Tibial nerve (tissue), 4 donors: ENCODE results near the gene MYLK2. TPM values are rescaled to one million over a fixed set of nuclear protein-coding genes. Genes with fewer than 3 reads are reported as not detected.

Experiments
- DNase-seq, 2 donors: peaks; one replicate each; pipeline ENCODE4 v3.0.0-alpha.2; 2019; ENCODE audit warnings: low spot score in 2 of 2
- H3K27ac ChIP-seq, 4 donors: fragments of 200-600 bp; sonication (generic) in 3 of 4; one replicate each; pipeline ENCODE4 v1.5.1; 2017 to 2019; ENCODE audit warnings: mild to moderate bottlenecking in 1 of 4
- H3K27me3 ChIP-seq, 2 donors: fragments of 200-600 bp; sonication (generic) in 1 of 2; one replicate each; pipeline versions ENCODE4 v1.5.1 to v1.6.0; 2017 to 2019
- H3K36me3 ChIP-seq, 3 donors: fragments of 200-600 bp; sonication (generic); one replicate each; pipeline ENCODE4 v1.5.1; 2018 to 2019
- H3K4me1 ChIP-seq, 4 donors: fragments of 200-600 bp; sonication (generic) in 3 of 4; one replicate each; pipeline ENCODE4 v1.5.1; 2017 to 2019
- H3K4me3 ChIP-seq, 4 donors: fragments of 200-600 bp; sonication (generic) in 3 of 4; one replicate each; pipeline ENCODE4 v1.5.1; 2017 to 2019; ENCODE audit warnings: mild to moderate bottlenecking in 1 of 4, moderate library complexity in 1 of 4
- H3K9me3 ChIP-seq, 4 donors: fragments of 200-600 bp; sonication (generic) in 3 of 4; one replicate each; pipeline ENCODE4 v1.5.1; 2017 to 2019
- CTCF ChIP-seq, 5 experiments: fragments of 200-600 bp in 3 of 5; fragments of 450-650 bp in 2 of 5; sonication (generic) in 3 of 5; IDR thresholded peaks; one replicate each; pipeline ENCODE4 v1.5.1; 2016 to 2019; ENCODE audit warnings: antibody characterized with exemption in 5 of 5, mild to moderate bottlenecking in 3 of 5, moderate library complexity in 2 of 5
- EP300 ChIP-seq, 2 donors: sonication (generic); formaldehyde crosslinking; IDR thresholded peaks; one replicate each; pipeline ENCODE4 v1.6.1; 2017; ENCODE audit warnings: antibody characterized with exemption in 2 of 2, mild to moderate bottlenecking in 1 of 2
- POLR2A ChIP-seq, 2 donors: fragments of 450-650 bp; IDR thresholded peaks; one replicate each; pipeline ENCODE4 v1.6.1; 2017; ENCODE audit warnings: antibody characterized with exemption in 2 of 2, mild to moderate bottlenecking in 2 of 2, moderate library complexity in 2 of 2
- WGBS, 2 donors: methylation state at CpG; one replicate each; pipeline ENCODE4 v1.1.5; 2018; 5-methylcytosine and 5-hydroxymethylcytosine counted together
- total RNA-seq, 4 donors: library from RNA; depleted of rRNA; stranded (reverse); fragments of >200 nt; gene quantifications; one replicate each; pipeline ENCODE4 v1.1.0, GENCODE V29; 2016

The MYLK2 gene
- total RNA-seq, 4 donors from 2014 or later = 0.66 to 1.3 TPM; not detected in 2

GRCh38 chr20:31837896-31838397, 18.8 kb downstream of the MYLK2 start:
- Histone ChIP-seq H3K4me3 (no peak overlapping the region), H3K36me3 (no peaks in the 10 kb centered on the region), H3K27me3 (no peaks in the 10 kb centered on the region), H3K4me1 (peaks cover 0 to 99% (median 47%) of the 10 kb centered on the region in 4 donors), H3K9me3 (no peaks in the 10 kb centered on the region), H3K27ac (peak overlapping the region in 2 of 4 donors; percentile 60 to 81)
- 34 to 35% methylated on average over 3 of the region's 3 CpGs for WGBS, 2 donors
- TF ChIP-seq POLR2A (IDR thresholded peaks at IDR 0.05) = no peak
- no peak for DNase-seq

GRCh38 chr20:31838646-31839292, 19.6 kb downstream of the MYLK2 start:
- Histone ChIP-seq H3K27ac (peak overlapping the region in 2 of 4 donors; percentile 15 to 81), H3K4me1 (peaks cover 0 to 98% (median 45%) of the 10 kb centered on the region in 4 donors)
- 73 to 79% methylated on average over 9 of the region's 9 CpGs for WGBS, 2 donors

DNA sequence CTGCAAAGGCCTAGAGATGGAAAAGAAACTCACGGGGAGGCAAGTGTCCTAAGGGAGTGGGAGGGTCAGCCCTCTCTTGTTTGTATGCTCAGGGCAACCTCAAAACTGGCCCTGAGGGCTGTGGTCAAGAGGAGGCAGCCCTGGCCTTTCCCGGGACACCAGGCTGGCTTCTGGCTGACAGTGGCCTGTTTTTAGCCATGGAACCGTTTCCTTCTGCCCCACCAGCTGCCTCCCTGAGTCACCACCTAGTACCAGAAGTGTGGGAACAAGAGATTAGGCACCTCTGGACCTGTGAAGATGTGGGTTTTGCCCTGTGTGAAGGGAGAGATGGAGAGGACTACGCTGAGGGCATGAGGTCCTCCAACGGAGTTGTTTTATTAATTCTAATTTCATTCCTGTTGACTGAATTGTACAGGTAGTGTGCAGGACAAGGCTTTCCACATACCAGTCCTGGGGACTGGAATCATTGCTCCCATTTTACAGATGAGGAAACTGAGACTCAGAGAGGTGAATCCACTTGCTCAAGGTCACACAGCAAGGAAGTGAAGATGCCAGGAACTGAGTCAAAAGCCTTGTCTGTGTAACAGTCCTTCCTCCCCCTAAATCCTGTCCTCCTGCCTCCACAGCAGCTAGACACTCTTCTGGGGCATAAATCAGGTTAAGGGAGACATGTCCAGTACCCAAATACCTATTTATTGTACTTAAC, 20.8 kb downstream of the MYLK2 start:
- Histone ChIP-seq H3K4me3 (no peak overlapping the region), H3K27ac (peak overlapping the region in 2 of 4 donors; percentile 23 to 71), H3K4me1 (peaks cover 0 to 94% (median 41%) of the 10 kb centered on the region in 4 donors), H3K27me3 (no peaks in the 10 kb centered on the region), H3K9me3 (no peaks in the 10 kb centered on the region), H3K36me3 (no peaks in the 10 kb centered on the region)
- DNase-seq = no peak
- WGBS, 2 donors = 51 to 58% methylated on average over 5 of the region's 5 CpGs
- TF ChIP-seq POLR2A (IDR thresholded peaks at IDR 0.05) (no peak), EP300 (IDR thresholded peaks at IDR 0.05) (no peak), CTCF (IDR thresholded peaks at IDR 0.05) (no peak)

More at GRCh38 chr20:31838646-31839292, 19.6 kb downstream of the MYLK2 start:
- Histone ChIP-seq H3K36me3 (no peaks in the 10 kb centered on the region), H3K27me3 (no peaks in the 10 kb centered on the region), H3K9me3 (no peaks in the 10 kb centered on the region), H3K4me3 (no peak overlapping the region)
- TF ChIP-seq CTCF (IDR thresholded peaks at IDR 0.05) (no peak), EP300 (IDR thresholded peaks at IDR 0.05) (no peak), POLR2A (IDR thresholded peaks at IDR 0.05) (no peak)
- DNase-seq = no peak

DNA sequence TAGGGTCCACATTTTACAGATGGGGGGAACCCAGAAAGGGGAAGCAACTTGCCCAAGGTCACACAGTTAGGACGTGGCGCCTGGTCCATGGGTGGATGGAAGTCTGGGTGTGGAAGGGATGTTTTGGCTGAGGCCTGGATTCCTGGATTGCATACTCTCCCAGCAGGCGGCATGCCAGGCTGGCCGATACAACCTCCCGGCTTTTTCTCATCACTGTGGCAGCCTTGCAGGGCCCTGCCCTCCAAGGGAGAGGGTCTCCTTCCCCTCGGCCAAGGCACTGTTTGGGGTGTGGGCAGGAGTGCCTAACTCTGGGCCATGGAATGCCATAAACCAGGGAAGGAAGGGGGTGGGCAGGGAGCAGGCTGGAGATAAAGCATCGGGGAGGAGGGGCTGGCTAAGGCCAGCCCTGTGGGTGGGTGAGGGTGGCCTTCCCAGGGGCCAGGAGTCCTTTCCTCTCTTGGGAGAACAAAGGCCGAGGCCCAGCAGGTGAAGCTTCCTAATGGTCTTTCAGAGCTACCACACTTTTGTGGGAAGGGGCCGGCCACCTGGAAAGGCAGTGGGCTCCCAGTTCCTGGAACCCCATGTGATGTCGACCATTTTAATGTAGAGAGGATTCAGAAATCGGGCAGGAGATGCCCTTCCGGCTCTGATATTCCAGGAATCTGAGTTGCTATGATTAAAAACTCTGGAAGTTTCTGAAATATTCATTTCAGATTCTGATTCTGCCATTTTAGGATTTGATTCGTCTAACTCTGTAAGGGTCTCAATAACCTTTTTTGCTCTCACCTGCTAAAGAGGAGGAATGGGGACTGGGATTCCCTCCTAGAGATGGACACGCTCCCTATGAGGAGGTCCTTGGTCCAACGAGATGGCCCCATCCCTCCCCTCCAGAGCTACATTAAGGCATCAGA, 22.0 kb downstream of the MYLK2 start:
- Histone ChIP-seq H3K9me3 (no peaks in the 10 kb centered on the region), H3K4me3 (no peak overlapping the region), H3K27me3 (no peaks in the 10 kb centered on the region), H3K27ac (peak overlapping the region in 2 of 4 donors; percentile 71 to 73), H3K36me3 (no peaks in the 10 kb centered on the region), H3K4me1 (peaks cover 0 to 92% (median 33%) of the 10 kb centered on the region in 4 donors)
- 49 to 60% methylated on average over 12 to 15 of the region's 15 CpGs for WGBS, 2 donors
- TF ChIP-seq POLR2A (IDR thresholded peaks at IDR 0.05) (no peak), CTCF (IDR thresholded peaks at IDR 0.05) (no peak), EP300 (IDR thresholded peaks at IDR 0.05) (no peak)
- no peak for DNase-seq

- DNase-seq = no peak
- Histone ChIP-seq H3K4me1 (peaks cover 0 to 87% (median 26%) of the 10 kb centered on the region in 4 donors), H3K4me3 (no peak overlapping the region)
Measured at GRCh38 chr20:31841928-31842327, 22.8 kb downstream of the MYLK2 start.

More at GRCh38 chr20:31841928-31842327, 22.8 kb downstream of the MYLK2 start:
- Histone ChIP-seq H3K27me3 (no peaks in the 10 kb centered on the region), H3K27ac (peak overlapping the region in 2 of 4 donors; percentile 71 to 73), H3K9me3 (no peaks in the 10 kb centered on the region), H3K36me3 (no peaks in the 10 kb centered on the region)
- WGBS, 2 donors = 33 to 50% methylated on average over 3 to 8 of the region's 8 CpGs
- TF ChIP-seq CTCF (IDR thresholded peaks at IDR 0.05) (no peak), POLR2A (IDR thresholded peaks at IDR 0.05) (no peak), EP300 (IDR thresholded peaks at IDR 0.05) (no peak)
